H4 (cell line): Measurements from ENCODE around the gene ISCA2. TPM values are rescaled to one million over a fixed set of nuclear protein-coding genes. Genes with fewer than 3 reads are reported as not detected.
"Not testable (repeated sequence)": the region's sequence is repeated elsewhere in the genome, so short reads cannot be mapped to it uniquely, and the experiment has no call there.

ENCODE experiments used
- DNase-seq: peaks from one replicate; pipeline ENCODE4 v3.0.0-alpha.2; 2015; ENCODE audit warnings: low spot score
- total RNA-seq: library from RNA; depleted of rRNA; stranded (reverse); fragments of >200 nt; shearing (Covaris generic); gene quantifications from 2 replicates; pipeline ENCODE4 v1.2.3, GENCODE V29; 2014; rRNA removed

The ISCA2 gene
- total RNA-seq, 1 experiment from 2014 or later, result 32.3 TPM

DNA sequence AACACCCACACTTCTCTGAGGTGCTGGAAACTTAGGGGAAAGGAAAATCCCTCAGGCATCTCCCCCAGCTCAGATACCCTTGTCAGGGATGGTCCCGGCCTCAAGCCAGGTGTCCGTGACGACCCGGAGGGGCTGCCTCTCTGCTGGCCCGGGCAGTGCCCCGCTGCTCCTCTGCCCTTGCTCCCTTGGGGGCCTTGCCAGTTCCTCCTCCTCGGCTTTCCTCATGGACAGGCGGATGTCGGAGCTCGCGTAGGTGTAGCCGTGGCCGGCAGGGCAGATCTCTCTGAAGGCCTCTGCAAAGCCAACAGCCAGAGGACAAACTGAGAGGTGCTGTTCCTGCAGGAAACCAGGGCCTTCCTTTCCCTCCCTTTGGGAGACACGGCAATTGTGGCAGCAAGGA lies 34.8 kb downstream of the ISCA2 start:
- DNase-seq, result no peak

DNA sequence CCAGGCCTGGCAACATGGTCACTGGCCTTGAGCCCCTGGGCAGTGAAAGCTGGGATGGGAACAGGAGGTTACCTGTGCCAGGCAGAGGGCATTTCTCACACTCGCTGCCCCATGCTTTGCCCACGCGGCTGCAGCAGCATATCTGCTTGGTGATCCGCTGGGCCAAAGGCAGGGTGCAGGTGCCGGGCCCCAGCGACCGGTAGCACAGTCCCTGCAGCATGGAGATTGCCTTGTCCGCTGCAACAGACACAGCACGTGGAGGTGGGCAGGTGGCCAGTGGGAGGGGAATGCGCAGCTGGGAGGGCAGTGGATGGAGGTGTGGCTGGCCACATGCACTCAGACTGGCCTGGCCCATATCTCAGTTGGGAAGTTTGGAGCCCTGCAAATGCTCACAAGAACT lies 35.3 kb downstream of the ISCA2 start:
- DNase-seq, result no peak

DNA sequence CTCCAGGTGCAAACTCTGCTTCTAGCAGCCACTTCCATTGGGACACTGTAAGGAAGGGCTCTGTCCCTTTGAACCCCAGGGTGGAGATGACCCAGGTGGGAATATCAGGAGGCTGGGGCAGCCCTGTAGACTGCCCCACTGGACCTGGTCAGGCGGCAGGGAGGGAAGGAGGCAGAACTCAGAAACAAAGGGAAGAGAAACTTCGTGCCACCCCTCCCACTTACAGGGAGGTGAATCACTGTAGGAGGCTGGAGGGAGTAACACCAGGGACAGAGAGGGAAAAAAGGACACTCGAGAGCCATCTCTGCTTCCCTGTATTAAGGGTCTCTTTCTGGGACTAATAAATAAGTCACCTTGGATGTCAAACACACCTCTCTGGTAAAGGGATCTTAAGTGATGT lies 37.4 kb downstream of the ISCA2 start:
- no peak for DNase-seq

DNA sequence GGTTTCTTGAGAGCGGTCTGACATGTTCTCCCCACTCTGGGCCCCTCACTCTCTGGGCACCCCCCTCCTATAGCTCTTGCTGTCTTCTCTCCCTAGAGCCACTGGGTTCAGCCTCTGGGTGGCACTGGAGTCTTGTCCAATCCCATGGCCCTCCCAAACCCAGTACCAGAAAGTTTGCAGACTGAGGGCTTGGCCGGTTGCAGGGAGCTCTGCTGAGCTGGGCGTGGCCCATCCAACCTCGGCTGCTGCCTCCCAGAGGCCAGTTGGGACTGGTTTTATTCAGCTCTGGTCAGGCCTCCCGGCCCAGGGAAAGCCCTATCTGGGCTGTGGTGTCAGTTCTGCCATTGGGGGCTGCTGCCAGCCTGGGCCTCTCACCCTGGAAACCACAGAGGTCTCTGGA lies 37.9 kb downstream of the ISCA2 start:
- DNase-seq, result peak; percentile 27

DNA sequence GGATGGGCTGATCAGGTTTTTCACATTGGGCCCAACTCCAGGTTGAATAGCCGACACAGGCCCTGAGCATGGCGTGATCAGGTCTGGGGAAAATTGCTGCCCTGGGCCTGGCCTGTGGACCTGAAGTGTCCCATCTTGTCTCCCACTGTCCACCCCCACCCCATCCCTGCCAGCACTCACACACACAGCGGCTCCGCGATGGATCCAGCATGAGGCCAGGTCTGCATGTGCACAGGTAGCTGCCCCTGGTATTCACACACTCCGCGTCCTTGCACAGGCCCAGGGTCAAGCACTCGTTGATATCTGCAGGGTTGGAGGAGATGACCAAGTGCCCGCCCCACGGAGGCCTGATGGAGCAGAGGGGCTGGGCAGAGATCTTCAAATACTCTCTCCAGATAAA lies 38.7 kb downstream of the ISCA2 start:
- DNase-seq, result no peak

DNA sequence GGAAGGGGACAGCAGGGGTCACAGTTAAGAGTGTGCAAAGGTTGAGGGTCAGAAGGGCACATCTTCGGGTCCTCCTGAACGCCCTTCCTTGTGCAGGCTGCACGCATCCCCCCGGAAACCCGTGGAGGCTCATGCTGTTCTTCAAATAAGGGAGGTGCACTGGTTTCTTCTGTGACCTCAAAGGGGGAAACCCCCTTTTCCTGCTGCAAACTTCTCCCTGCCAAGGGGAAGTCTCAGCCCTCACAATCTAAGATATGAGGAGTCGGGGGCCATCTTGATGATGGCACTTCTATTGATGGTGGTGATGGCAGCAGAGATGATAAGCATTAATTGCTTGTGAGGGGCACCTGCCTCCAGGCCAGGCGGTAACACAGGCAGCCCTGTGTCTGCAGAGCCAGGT lies 40.0 kb downstream of the ISCA2 start:
- no peak for DNase-seq

DNA sequence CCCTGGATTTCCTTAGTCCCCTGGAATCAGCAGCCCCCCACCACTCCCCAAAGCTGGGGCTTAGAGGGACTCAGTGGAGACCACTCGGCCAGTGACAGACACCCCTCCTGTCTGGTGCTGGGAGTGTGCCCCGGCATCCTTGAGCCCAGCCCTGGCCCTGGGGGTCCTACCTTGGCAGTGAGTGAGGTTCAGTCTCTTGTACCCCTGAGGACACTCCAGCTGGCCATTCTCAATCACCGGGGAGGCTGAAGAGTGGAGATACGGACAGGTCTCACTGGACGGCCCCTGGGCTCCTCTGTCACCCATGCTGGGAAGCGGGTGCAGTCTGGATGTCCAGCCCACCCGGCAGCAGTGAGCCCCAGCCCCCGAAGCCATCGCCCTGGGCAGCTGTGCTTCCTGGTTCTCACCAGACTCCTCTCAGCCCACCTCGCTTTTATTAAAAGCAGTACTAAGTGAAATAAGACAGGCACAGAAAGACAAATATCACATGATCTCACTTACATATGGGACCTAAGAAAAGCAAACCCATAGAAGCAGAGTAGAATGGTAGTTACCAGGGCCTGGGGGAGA lies 42.3 kb downstream of the ISCA2 start:
- DNase-seq, result no peak

DNA sequence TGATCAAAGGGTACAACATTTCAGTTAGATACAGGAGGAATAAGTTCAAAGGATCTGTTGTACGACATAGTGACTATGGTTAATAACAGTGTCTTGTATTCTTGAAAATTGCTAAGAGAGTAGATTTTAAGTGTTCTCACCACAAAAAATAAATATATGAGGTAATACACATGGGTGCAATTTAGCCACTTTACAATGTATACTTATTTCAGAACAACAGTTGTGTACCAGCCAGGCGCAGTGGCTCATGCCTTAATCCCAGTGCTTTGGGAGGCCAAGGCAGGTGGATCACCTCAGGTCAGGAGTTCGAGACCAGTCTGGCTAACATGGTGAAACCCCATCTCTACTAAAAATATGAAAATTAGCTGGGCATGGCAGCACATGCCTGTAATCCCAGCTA lies 42.8 kb downstream of the ISCA2 start:
- not testable (repeated sequence) for DNase-seq

DNA sequence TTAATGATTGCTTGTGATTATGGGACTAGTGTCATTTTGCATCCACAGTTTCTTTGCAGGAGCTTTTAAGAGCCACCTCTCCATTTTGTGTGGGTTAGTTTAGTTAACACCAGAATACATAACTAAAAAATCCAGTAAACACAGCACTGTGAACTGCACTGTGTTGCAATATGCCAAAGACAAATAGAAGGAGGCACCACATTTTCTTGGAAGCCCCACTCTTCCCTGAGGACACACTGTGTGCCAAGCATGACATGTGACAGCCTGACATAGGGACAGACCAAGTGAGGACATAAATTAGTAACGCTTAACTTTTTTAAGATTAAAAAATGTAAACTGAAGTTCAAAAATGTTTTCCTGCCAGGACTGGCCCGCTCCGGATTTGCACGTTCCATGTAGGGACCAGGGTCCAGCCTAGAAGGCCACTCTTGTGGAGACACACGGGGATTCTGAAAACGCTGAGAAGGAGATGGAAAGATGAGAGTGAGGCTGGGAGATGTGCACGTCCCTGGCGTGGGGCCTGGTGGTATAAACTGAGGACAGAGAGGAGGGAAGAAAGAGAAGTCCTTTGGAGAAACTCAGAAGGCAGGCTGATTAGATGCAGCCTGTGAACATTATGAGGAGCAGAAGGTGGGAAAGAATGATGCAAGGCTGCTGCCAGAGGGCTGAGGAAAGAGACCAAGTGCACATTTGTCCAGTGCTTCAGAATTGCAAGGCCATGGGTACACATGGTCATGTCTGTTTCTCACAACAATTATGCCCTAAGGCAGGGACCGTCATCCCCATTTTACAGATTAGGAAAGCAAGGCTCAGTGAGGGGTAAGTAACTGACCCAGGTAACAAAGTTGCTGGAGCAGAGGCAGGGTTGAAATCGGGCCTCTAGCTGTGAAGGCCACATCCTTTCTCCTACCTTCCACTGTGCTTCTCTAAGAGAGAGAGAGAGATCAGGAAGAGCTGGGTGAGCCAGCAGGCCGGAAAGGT lies 45.1 kb downstream of the ISCA2 start:
- DNase-seq, result no peak

DNA sequence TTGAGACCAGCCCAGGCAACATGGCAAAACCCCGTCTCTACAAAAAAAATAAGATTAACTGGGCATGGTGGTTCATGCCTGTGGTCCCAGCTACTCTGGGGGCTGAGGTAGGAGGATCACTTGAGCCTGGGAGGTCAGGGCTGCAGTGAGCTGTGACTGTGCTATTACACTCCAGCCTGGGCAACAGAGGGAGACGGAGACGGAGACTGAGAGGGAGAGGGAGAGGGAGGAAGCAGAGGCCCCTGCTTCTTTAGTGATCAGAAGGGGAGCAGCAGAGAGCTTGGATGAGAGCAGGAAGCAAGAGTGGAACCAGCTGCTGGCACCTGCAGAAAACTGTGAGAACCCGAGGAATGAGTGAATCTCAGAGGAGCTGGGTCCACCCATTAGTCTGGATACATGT lies 45.9 kb downstream of the ISCA2 start:
- DNase-seq, result no peak

DNA sequence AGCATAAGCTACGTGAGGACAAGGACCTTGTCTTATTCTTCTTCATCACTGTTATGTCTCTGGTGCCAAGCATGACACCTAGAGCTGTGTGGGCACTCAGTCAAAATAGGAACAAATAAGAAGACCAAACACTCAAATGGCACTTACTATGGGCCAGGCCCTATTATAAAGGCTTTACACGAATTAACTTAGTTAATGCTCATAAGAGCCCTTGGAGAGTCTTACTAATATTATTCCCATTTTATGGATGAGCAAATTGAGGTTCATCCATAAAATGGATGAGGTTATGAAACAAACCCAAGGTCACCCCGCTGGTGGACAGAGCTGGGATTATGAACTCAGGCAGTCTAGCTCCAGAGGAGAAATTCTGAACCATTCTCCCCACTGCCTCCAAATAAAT lies 47.7 kb downstream of the ISCA2 start:
- no peak for DNase-seq

DNA sequence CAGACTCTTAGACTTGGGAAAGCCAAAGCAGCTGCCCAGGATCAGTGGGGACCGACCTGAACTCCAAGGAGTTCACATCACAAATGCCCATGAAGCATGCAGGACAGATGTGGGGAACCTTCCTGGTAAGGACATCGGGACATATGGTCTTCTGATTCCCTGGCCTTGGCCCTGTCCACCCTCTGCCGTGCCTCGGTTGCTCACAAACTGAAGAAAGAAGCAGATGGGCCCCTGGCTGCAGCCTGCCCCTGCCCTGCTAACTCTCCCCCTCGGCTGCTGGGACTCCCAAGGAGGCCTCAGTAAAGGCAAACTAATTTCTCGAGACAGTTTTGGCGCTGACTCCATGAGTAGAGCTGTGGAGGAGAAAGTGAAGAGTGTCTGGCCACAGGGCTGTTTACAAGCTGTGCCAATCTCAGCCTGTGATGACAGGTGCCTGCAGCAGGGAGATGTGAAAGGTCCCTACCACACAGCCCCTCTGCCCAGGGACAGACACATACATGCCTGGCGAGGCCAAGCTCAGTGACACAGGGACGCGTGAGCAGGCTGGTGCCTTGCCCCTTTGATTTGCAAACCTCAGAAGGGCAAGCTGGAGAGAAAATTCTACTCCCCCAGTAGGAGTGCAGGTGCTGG lies 48.6 kb downstream of the ISCA2 start:
- DNase-seq, result no peak

DNA sequence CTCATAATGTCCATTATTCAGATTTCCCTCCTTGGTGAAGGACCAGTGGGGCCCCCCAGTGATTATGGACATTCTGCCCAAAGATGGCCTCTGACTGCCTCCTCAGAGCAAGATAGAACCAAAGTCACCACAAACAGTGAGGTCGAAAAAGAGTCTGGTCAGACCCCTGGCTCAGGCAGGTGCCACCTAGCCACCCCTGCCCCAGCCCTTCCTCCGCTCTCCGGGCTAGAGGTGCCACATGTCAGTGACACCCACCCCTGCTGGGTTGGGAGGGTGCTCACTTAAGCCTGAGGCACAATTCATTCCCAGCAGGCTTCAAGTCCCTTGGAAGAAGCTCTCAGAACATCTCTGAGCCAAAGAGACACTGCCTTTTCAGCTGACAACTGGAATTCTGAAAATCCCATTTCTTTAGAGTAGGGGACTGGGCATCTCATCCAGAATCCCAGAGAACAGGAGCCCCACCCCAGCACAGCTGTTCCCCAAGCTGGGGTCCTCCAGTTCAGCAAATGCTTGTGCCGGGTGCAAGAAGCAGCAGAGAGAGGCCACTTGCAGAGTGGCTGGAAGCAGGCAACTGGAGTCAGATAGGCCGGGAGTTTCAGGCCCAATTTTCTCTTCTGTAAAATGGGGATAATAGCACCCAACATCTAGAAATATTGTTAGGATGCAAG lies 50.3 kb downstream of the ISCA2 start:
- no peak for DNase-seq

DNA sequence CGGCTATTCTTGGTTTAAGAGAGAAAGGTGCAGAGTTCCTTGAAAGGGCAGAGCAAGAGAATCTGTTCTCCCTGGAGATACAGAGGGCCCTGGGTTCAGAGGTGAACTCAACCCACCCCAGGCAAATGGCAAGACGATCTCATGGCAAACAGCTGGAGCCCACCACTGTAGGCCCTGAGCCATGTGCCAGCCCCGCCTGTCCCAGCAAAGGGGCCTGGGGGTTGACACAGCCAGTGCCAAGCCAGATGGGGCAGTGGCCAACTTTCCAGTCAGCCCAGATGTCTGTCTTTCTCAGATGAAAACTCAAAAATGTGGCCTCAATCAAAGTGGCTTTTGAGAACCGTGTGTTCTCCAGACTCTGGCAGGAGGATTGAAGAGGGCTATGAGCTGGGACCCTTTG lies 51.8 kb downstream of the ISCA2 start:
- no peak for DNase-seq

DNA sequence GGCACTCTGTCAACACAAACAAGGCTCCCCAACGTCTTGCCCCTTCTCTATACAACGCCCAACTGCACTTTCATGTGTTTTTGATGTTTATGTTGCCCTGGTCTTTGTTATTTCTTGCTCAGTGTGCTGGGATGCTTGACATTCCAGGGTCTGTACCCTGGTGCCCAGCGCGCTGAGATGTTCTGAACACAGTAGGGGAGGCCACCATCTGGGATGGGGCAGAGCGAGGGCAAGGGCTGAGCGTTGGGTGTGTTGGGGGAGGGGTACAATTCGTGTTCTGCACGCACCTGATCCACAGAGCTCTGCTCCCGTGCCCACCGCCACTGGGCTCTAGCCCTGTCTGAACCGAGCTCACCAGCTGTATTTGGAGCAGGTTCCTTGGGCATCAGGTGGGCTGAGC lies 52.9 kb downstream of the ISCA2 start:
- DNase-seq, result no peak

Other genes with a start within 250 kb of the ISCA2 start
- gene ABCD4, start 190.8 kb upstream of the ISCA2 start, total RNA-seq, result 15.3 and 18.5 TPM in 2 replicates
- not detected in 2 replicates for gene VRTN, start 145.3 kb upstream of the ISCA2 start, total RNA-seq
- gene SYNDIG1L, start 67.6 kb upstream of the ISCA2 start, total RNA-seq, result not detected in 2 replicates
- gene NPC2, start 460 bp upstream of the ISCA2 start, total RNA-seq, result 385 and 592 TPM in 2 replicates
- gene LTBP2, start 118.5 kb downstream of the ISCA2 start, total RNA-seq, result 1.5 and 1.6 TPM in 2 replicates
- gene AREL1, start 219.3 kb downstream of the ISCA2 start, total RNA-seq, result 25.8 and 28.1 TPM in 2 replicates
- 32.3 and 39.7 TPM in 2 replicates for gene FCF1, start 219.4 kb downstream of the ISCA2 start, total RNA-seq